Measurements from ENCODE around the gene SALL2.

GRCh38 chr14:21529515-21529914, 3.4 kb upstream of the SALL2 start:
- TF ChIP-seq SUZ12 (IDR thresholded peaks at IDR 0.05; ENCODE audit: extremely low read depth, insufficient read depth, insufficient read length) (no peak), ZNF274 (IDR thresholded peaks at IDR 0.05; ENCODE audit: low read depth, low read length) (no peak)
